ENCODE data around the gene MPDZ.

MPDZ gene

DNA sequence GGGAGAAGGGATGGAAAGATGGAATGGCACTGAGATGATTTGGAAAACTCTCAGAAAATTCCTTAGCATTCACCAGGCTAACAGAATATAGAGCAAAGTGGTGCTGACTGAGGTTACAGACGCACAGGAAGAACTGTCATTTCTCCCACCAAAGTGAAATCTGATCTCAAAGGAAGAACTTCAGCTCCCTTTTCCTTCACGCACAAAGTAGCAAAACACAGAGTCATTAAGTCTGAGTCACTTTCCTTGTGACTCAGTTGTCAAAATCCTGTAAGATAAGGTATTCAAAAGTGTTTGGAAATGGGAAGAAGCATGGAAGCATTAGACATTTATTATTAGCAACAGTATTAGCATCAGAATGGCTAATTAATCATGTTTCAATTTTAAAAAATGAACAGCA, 11.7 kb downstream of the MPDZ start:
- TF ChIP-seq, protein P1, sequence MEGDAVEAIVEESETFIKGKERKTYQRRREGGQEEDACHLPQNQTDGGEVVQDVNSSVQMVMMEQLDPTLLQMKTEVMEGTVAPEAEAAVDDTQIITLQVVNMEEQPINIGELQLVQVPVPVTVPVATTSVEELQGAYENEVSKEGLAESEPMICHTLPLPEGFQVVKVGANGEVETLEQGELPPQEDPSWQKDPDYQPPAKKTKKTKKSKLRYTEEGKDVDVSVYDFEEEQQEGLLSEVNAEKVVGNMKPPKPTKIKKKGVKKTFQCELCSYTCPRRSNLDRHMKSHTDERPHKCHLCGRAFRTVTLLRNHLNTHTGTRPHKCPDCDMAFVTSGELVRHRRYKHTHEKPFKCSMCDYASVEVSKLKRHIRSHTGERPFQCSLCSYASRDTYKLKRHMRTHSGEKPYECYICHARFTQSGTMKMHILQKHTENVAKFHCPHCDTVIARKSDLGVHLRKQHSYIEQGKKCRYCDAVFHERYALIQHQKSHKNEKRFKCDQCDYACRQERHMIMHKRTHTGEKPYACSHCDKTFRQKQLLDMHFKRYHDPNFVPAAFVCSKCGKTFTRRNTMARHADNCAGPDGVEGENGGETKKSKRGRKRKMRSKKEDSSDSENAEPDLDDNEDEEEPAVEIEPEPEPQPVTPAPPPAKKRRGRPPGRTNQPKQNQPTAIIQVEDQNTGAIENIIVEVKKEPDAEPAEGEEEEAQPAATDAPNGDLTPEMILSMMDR (IDR thresholded peaks at IDR 0.05; ENCODE audit: extremely low read depth, missing control alignments) = no peak
- DNase-seq (ENCODE audit: low spot score) = no peak

DNA sequence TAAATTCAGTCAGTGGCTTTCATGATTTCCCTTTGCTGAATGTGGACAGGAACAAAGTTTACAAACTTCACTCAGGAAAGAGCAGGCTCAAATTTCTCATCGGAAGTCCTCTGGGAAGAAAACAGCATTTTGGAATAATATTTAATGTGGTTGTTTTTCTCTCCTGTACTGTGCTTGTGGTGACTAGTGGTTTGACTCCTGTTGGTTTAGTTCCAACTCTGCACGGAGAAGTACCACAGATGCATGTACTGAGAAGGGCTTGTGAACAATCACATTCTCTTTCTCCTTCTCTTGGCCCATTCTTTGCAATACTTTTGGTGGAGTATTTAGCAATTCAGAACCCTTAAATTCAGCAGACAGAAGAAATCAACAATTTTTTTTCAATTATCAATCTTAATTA, 13.3 kb downstream of the MPDZ start:
- no peak for DNase-seq (ENCODE audit: low spot score)
- TF ChIP-seq, protein P1 (IDR thresholded peaks at IDR 0.05; ENCODE audit: extremely low read depth, missing control alignments) = no peak

DNA sequence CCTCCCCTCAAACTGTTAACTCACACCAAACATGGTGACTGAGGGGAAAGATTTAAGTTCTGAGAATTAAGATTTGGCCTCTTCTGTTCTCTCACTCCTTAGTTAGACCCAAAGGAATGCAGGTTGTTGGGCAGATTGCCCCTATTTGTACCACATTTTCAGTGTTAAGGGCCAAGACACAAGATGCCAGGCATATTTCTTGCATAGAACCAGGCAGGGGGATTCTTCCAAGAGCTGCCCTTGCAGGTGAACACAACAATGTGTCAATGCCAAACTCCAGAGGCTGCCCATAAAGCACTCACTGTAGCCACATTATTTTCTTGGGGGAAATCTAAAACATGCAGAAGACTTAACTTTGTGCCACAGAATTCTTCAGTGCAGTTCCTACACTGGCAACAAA, 14.7 kb downstream of the MPDZ start:
- no peak for DNase-seq (ENCODE audit: low spot score)
- TF ChIP-seq, protein P1 (IDR thresholded peaks at IDR 0.05; ENCODE audit: extremely low read depth, missing control alignments) = no peak

DNA sequence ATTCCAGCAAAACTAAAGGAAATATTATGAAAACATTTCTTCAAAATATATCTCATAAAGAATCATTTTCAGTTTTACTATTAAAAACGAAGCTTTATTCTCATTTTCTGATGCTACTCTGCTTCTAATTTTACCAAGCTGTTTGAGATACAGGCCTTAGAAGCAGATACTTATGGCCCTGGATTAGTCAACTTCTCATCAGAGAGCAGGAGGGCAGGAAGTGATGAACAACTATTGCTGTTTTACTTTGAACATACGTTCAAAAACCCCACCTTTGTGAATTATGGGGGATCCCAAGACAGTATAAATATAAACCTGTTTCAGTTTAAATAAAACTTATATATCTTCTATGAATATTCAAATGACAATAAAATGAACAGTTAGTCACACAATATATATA, 16.0 kb downstream of the MPDZ start:
- TF ChIP-seq, protein P1 (IDR thresholded peaks at IDR 0.05; ENCODE audit: extremely low read depth, missing control alignments) = no peak

DNA sequence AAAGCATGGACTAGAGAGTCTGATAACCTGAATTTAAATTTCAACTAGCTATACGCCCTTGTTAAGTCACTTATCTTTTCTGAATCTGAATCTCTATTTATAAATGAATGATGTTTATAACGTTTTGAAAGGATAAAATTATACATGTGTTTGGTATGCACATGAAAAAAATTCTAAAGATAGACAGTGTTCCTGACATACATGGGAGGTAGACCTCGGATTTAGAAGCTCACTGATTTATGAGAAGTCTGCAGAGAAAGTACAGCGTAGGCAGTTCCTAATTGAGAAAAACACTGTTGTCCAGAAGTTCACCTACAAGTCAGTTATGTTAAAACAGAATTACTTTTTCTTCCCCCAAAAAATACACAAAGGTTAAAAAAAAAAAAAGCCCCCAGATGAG, 26.6 kb downstream of the MPDZ start:
- no peak for DNase-seq (ENCODE audit: low spot score)
- TF ChIP-seq, protein P1 (IDR thresholded peaks at IDR 0.05; ENCODE audit: extremely low read depth, missing control alignments) = no peak

More for the DNA sequence above, 16.0 kb downstream of the MPDZ start:
- DNase-seq (ENCODE audit: low spot score) = no peak

DNA sequence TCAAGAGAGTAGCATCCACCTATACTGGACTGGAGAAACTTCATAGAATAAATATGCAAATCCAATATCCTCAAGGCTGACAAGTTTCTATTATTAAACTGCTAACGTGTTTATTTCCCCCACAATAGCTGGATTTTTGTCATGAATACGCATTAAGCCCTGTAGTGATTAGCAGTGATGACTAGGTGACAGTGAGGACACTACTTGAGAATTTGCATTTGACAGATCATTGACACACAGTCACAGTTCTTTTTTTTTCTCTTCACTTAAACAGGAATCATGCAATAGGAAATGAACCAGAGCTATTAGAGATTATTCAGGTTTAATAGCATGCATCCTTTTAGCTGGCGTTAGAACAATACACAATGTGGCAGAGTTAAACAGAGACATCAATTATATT, 35.3 kb downstream of the MPDZ start:
- DNase-seq (ENCODE audit: low spot score) = no peak
- TF ChIP-seq, protein P1 (IDR thresholded peaks at IDR 0.05; ENCODE audit: extremely low read depth, missing control alignments) = no peak

DNA sequence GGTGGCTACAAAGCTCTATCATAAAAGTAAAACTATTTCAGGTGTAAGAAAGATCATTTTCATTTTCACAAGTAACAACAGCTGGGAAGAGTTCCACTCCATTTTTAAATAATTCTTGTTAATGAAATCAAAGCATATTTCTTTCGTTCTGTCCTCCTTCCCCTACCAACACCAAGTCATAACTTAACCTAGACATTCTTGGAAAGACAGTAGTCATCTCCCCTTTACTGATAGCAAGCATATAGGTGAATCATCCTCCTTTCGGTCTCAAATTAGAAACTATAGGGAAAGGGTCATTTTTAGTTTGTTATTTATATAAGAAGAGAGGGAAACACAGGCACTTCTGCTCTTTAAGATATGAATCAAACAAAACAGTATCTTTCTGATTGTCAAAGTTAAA, 38.2 kb downstream of the MPDZ start:
- no peak for DNase-seq (ENCODE audit: low spot score)
- TF ChIP-seq, protein P1 (IDR thresholded peaks at IDR 0.05; ENCODE audit: extremely low read depth, missing control alignments) = no peak
